ENCODE results near the gene TMEM63B. TPM values are rescaled to one million over a fixed set of nuclear protein-coding genes. Genes with fewer than 3 reads are reported as not detected.

TMEM63B gene
- total and polyA plus RNA-seq, 2 donors (not counting 1 experiment from before 2014, with no cell fraction given) = 15.4 to 19.1 TPM

GRCh38 chr6:44132476-44132875 lies 5.1 kb downstream of the TMEM63B start:
- Histone ChIP-seq H3K4me3 (ENCODE audit: control extremely low read depth in 1 of 5, extremely low read depth in 1 of 5, insufficient read depth in 1 of 5, low read depth in 2 of 5, low read length in 4 of 5) (no peak overlapping the region), H3K36me3 (replicated peaks in 1 of 2; ENCODE audit: control extremely low read depth in 1 of 2, control insufficient read depth in 1 of 2, extremely low read depth in 1 of 2, insufficient read depth in 2 of 2, low read length in 1 of 2) (peaks cover 0 to 3% of the 10 kb centered on the region in 2 experiments), H3K9ac (ENCODE audit: low read length) (no peak overlapping the region), H3K4me1 (ENCODE audit: control insufficient read depth in 2 of 2, insufficient read depth in 2 of 2, low read length in 2 of 2) (peaks cover 12 to 16% of the 10 kb centered on the region in 2 donors), H3K27me3 (replicated peaks in 1 of 4; ENCODE audit: control extremely low read depth in 1 of 4, control insufficient read depth in 3 of 4, insufficient read depth in 4 of 4, low read length in 3 of 4) (no peaks in the 10 kb centered on the region), H3K9me3 (ENCODE audit: control extremely low read depth in 1 of 3, control insufficient read depth in 2 of 3, insufficient read depth in 1 of 3, low read length in 2 of 3) (no peaks in the 10 kb centered on the region), H3K27ac (ENCODE audit: low read length in 2 of 2) (no peak overlapping the region), H4K20me1 (ENCODE audit: control insufficient read depth, insufficient read depth, low read length, poor library complexity, severe bottlenecking) (peaks cover 7% of the 10 kb centered on the region), H3K4me2 (replicated peaks; ENCODE audit: low read depth, low read length, poor library complexity, severe bottlenecking) (no peak overlapping the region), H2AFZ (ENCODE audit: insufficient read depth, low read depth, low read length, poor library complexity, severe bottlenecking) (no peak overlapping the region), H3K79me2 (ENCODE audit: control insufficient read depth, insufficient read depth, low read length) (peaks cover 12% of the 10 kb centered on the region)
- ChIA-PET POLR2A (interaction anchor here (0.9 kb wide), 1 partner anchor 23 kb away, joined by 4 read pairs; no protein-coding TSS in a partner anchor), CTCF (interaction anchor here (1.1 kb wide), 1 partner anchor 36 kb away, joined by 3 read pairs; no protein-coding TSS in a partner anchor)
- no peak overlapping the region for H3K4me3 Mint-ChIP-seq
- intact Hi-C loops (cut with micrococcal nuclease) = no loop called here
- H3K27me3 Mint-ChIP-seq = no peaks in the 10 kb centered on the region
- DNase-seq = no peak
- 98% methylated on average over 4 of the region's 4 CpGs for WGBS (ENCODE audit: insufficient coverage)
- no peaks in the 10 kb centered on the region for H3K9me3 Mint-ChIP-seq (ENCODE audit: insufficient read depth)
- no peak for ATAC-seq (ENCODE audit: low read depth)
- peaks cover 18% of the 10 kb centered on the region for H3K4me1 Mint-ChIP-seq
- TF ChIP-seq CTCF (IDR thresholded peaks at IDR 0.05) (no peak), EZH2 (IDR thresholded peaks at IDR 0.05; ENCODE audit: borderline replicate concordance, insufficient read depth, low read depth, low read length, poor library complexity, severe bottlenecking) (no peak)
- no peak overlapping the region for H3K27ac Mint-ChIP-seq

GRCh38 chr6:44133003-44133931 lies 5.9 kb downstream of the TMEM63B start:
- H3K36me3 ChIP-seq (replicated peaks in 1 of 2; ENCODE audit: control extremely low read depth in 1 of 2, control insufficient read depth in 1 of 2, extremely low read depth in 1 of 2, insufficient read depth in 2 of 2, low read length in 1 of 2) = peaks cover 0 to 3% of the 10 kb centered on the region in 2 experiments
- no peaks in the 10 kb centered on the region for H3K27me3 ChIP-seq (replicated peaks in 1 of 4; ENCODE audit: control extremely low read depth in 1 of 4, control insufficient read depth in 3 of 4, insufficient read depth in 4 of 4, low read length in 3 of 4)
- Mint-ChIP-seq H3K27ac (no peak overlapping the region), H3K9me3 (ENCODE audit: insufficient read depth) (no peaks in the 10 kb centered on the region), H3K4me3 (no peak overlapping the region), H3K4me1 (peaks cover 16% of the 10 kb centered on the region), H3K27me3 (no peaks in the 10 kb centered on the region)
- H3K79me2 ChIP-seq (ENCODE audit: control insufficient read depth, insufficient read depth, low read length) = peaks cover 4% of the 10 kb centered on the region
- DNase-seq (no peak), ATAC-seq (ENCODE audit: low read depth) (no peak)
- no peak overlapping the region for H3K27ac ChIP-seq (ENCODE audit: low read length in 2 of 2)
- ChIA-PET POLR2A (no interaction called here), CTCF (interaction anchor here (2.4 kb wide), 1 partner anchor 36 kb away, joined by 7 read pairs; no protein-coding TSS in a partner anchor)
- H3K4me2 ChIP-seq (replicated peaks; ENCODE audit: low read depth, low read length, poor library complexity, severe bottlenecking) = peak overlapping the region; percentile 31
- H3K4me3 ChIP-seq (ENCODE audit: control extremely low read depth in 1 of 5, extremely low read depth in 1 of 5, insufficient read depth in 1 of 5, low read depth in 2 of 5, low read length in 4 of 5) = no peak overlapping the region
- TF ChIP-seq CTCF (IDR thresholded peaks at IDR 0.05) = no peak
- TF ChIP-seq EZH2 (IDR thresholded peaks at IDR 0.05; ENCODE audit: borderline replicate concordance, insufficient read depth, low read depth, low read length, poor library complexity, severe bottlenecking) = no peak
- peaks cover 8 to 13% of the 10 kb centered on the region in 2 donors for H3K4me1 ChIP-seq (ENCODE audit: control insufficient read depth in 2 of 2, insufficient read depth in 2 of 2, low read length in 2 of 2)
- H4K20me1 ChIP-seq (ENCODE audit: control insufficient read depth, insufficient read depth, low read length, poor library complexity, severe bottlenecking) = peaks cover 5% of the 10 kb centered on the region
- no peak overlapping the region for H2AFZ ChIP-seq (ENCODE audit: insufficient read depth, low read depth, low read length, poor library complexity, severe bottlenecking)
- 28% methylated on average over 6 of the region's 9 CpGs for WGBS (ENCODE audit: insufficient coverage)
- H3K9ac ChIP-seq (ENCODE audit: low read length) = no peak overlapping the region
- H3K9me3 ChIP-seq (ENCODE audit: control extremely low read depth in 1 of 3, control insufficient read depth in 2 of 3, insufficient read depth in 1 of 3, low read length in 2 of 3) = no peaks in the 10 kb centered on the region
- intact Hi-C loops (cut with micrococcal nuclease) = no loop called here
